GM12874 (cell line): ENCODE measurements around the gene MBD5.

ENCODE experiments used
- TF ChIP-seq, protein P1 (sequence below): IDR thresholded peaks from 2 replicates; pipeline ENCODE4 v1.5.1; 2011; ENCODE audit warnings: low read depth, mild to moderate bottlenecking, control low read depth, low read length, moderate library complexity; ENCODE audit not compliant: insufficient read depth

MBD5 gene

GRCh38 chr2:148338541-148338940 is 317.6 kb downstream of the MBD5 start:
- TF ChIP-seq, protein P1, sequence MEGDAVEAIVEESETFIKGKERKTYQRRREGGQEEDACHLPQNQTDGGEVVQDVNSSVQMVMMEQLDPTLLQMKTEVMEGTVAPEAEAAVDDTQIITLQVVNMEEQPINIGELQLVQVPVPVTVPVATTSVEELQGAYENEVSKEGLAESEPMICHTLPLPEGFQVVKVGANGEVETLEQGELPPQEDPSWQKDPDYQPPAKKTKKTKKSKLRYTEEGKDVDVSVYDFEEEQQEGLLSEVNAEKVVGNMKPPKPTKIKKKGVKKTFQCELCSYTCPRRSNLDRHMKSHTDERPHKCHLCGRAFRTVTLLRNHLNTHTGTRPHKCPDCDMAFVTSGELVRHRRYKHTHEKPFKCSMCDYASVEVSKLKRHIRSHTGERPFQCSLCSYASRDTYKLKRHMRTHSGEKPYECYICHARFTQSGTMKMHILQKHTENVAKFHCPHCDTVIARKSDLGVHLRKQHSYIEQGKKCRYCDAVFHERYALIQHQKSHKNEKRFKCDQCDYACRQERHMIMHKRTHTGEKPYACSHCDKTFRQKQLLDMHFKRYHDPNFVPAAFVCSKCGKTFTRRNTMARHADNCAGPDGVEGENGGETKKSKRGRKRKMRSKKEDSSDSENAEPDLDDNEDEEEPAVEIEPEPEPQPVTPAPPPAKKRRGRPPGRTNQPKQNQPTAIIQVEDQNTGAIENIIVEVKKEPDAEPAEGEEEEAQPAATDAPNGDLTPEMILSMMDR, result no peak

DNA sequence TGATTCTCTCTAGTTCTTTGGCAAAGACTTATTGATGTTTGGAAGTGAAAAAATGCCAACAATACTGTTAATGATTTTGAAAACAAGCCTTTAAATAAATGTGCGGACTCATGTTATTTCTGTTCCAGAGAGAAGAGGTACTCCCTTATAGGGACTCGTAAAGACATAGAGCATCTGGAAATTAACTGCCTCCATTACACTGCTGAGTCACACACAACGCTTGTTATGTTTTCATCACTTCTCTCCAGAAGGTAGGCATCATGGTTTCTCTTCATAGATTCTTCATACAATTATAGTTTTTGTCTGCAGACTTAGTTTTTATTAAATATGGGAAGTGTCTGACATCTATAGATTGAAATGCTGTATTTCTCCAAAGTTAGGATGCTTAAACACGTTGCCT is 321.2 kb downstream of the MBD5 start:
- TF ChIP-seq, protein P1, result no peak

GRCh38 chr2:148350199-148350598 is 329.3 kb downstream of the MBD5 start:
- TF ChIP-seq, protein P1, result no peak

- TF ChIP-seq, protein P1, result no peak
Observed at GRCh38 chr2:148351437-148352143, 330.7 kb downstream of the MBD5 start.

DNA sequence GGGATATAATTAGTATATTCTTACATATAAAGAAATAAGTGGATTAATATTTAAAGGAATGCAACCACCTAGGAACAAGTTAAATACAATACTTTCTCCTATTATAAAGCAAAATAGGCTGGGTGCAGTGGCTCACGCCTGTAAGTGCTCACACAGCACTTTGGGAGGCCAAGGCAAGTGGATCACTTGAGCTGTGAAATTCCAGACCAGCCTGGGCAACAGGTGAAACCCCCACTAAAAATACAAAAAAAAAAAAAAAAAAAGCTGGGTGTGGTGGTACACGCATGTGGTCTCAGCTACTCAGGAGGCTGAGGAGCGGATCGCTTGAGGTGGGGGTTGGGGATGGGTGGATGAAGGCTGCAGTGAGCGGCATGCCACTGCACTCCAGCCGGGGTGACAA is 337.5 kb downstream of the MBD5 start:
- TF ChIP-seq, protein P1, result no peak

- TF ChIP-seq, protein P1, result no peak
Observed at GRCh38 chr2:148360662-148361061, 339.8 kb downstream of the MBD5 start.

DNA sequence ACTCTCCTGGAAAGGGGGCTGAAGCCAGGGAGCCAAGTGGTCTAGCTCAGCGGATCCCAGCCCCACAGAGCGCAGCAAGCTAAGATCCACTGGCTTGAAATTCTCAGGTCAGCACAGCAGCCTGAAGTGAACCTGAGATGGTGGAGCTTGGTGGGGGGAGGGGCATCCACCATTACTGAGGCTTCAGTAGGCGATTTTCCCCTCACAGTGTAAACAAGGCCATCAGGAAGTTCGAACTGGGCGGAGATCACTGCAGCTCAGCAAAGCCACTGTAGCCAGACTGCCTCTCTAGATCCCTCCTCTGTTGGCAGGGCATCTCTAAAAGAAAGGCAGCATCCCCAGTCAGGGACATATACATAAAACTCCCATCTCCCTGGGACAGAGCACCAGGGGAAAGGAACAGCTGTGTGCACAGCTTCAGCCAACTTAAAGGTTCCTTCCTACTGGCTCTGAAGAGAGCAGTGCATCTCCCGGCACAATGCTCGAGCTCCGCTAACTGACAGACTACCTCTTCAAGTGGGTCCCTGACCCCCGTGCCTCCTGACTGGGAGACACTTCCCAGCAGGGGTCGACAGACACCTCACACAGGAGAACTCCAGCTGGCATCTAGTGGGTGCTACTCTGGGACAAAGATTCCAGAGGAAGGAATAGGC is 341.4 kb downstream of the MBD5 start:
- TF ChIP-seq, protein P1, result no peak
